ENCODE data around the gene EPN3.

Gene EPN3

GRCh38 chr17:50551433-50551815 lies 18.9 kb downstream of the EPN3 start:
- no peak for DNase-seq

GRCh38 chr17:50551884-50552283 lies 19.3 kb downstream of the EPN3 start:
- DNase-seq: no peak

- no peak for DNase-seq
These were observed 21.7 kb downstream of the EPN3 start for GRCh38 chr17:50554201-50554600.

- DNase-seq: peak; percentile 84
These were observed 24.3 kb downstream of the EPN3 start for GRCh38 chr17:50556803-50557202.

- DNase-seq: no peak
These were observed 25.1 kb downstream of the EPN3 start for GRCh38 chr17:50557630-50558029.

GRCh38 chr17:50558091-50558490 lies 25.6 kb downstream of the EPN3 start:
- peak; percentile 47 for DNase-seq

- DNase-seq: no peak
These were observed 26.0 kb downstream of the EPN3 start for GRCh38 chr17:50558581-50558940.

GRCh38 chr17:50558941-50559614 lies 26.5 kb downstream of the EPN3 start:
- DNase-seq: no peak

- DNase-seq: no peak
These were observed 27.2 kb downstream of the EPN3 start for GRCh38 chr17:50559674-50560184.

GRCh38 chr17:50560185-50560824 lies 27.8 kb downstream of the EPN3 start, which contains the start of gene CACNA1G:
Gene CACNA1G (plus strand): TSS chr17:50560715. CDS start chr17:50561460, 745 bp downstream.
- DNase-seq: peak; percentile 72

- no peak for DNase-seq
These were observed 28.6 kb downstream of the EPN3 start for GRCh38 chr17:50560931-50561745.

GRCh38 chr17:50561746-50562141 lies 29.2 kb downstream of the EPN3 start:
- no peak for DNase-seq

- DNase-seq: no peak
These were observed 29.9 kb downstream of the EPN3 start for GRCh38 chr17:50562242-50563091.

- DNase-seq: no peak
These were observed 30.6 kb downstream of the EPN3 start for GRCh38 chr17:50563092-50563511.

- DNase-seq: no peak
These were observed 32.4 kb downstream of the EPN3 start for GRCh38 chr17:50564916-50565315.

GRCh38 chr17:50565402-50566350 lies 33.1 kb downstream of the EPN3 start:
- peak; percentile 71 for DNase-seq

GRCh38 chr17:50566886-50567285 lies 34.4 kb downstream of the EPN3 start:
- no peak for DNase-seq

GRCh38 chr17:50568659-50569058 lies 36.1 kb downstream of the EPN3 start:
- DNase-seq: no peak

- no peak for DNase-seq
These were observed 37.1 kb downstream of the EPN3 start for GRCh38 chr17:50569592-50569991.

GRCh38 chr17:50570032-50570431 lies 37.5 kb downstream of the EPN3 start:
- DNase-seq: no peak

- no peak for DNase-seq
These were observed 38.0 kb downstream of the EPN3 start for GRCh38 chr17:50570528-50570927.
